ENCODE results near the gene GPATCH8.
A peak's percentile ranks its signal among the peaks of the same experiment; 100 is the strongest.

Gene GPATCH8

GRCh38 chr17:44355642-44356099 is 147.5 kb downstream of the GPATCH8 start:
- H3K9me3 Mint-ChIP-seq (ENCODE audit: low read depth): no peaks in the 10 kb centered on the region
- no peak overlapping the region for H3K4me3 Mint-ChIP-seq
- H3K36me3 Mint-ChIP-seq: no peaks in the 10 kb centered on the region
- H3K27ac Mint-ChIP-seq: no peak overlapping the region
- H3K27me3 Mint-ChIP-seq: no peaks in the 10 kb centered on the region
- peaks cover 8% of the 10 kb centered on the region for H3K4me1 Mint-ChIP-seq (ENCODE audit: low read depth)

DNA sequence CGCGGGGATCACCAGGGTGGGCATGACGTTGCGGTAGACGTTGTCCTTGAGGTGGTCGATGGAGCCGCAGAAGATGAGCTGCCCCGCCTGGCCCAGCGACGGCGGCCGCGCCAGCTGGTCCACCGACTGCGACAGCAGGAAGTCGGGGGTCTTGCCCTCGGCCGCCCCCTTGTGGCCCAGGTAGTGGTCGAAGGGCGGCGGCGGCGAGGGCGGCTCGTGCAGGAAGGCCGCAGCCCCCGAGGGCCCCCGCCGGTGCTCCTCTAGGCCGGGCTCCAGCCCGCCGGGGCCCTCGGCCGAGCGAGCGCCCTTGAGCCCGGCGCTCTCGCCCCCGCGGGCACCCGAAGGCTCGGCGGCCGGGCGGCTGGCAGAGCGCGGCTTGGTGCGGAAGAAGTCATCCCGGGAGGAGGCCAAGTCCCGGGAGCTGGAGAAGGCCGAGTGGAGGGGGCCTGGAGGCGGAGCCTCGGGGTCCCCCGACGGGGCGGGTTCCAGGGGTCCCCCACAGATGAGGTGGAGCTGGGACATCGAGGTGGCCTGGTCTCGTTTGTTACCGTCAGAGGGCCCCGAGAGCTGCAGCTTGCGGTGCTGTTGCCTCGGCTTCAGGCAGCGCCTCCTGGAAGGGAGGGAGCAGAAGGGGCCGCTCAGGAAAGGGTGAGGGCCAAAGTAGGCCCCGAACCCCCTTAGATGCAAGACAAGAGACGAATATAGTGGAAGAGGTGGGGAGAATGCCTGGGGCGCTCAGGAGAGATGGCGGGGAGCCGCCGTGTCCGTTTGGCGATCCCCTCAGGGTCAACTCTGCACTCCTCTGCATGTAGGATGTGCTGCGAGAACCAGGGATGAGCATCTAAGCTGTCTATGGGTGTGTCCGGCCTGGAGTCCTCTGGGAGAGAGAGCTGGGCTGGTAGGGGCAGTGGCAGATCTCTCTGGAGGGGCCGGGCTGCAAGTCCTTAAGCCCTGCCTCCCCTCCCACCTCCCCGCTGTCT is 148.3 kb downstream of the GPATCH8 start:
- H3K4me1 Mint-ChIP-seq (ENCODE audit: low read depth): peaks cover 9% of the 10 kb centered on the region
- H3K9me3 Mint-ChIP-seq (ENCODE audit: low read depth): no peaks in the 10 kb centered on the region
- H3K27me3 Mint-ChIP-seq: no peaks in the 10 kb centered on the region
- H3K4me3 Mint-ChIP-seq: peak overlapping the region; percentile 42
- no peak overlapping the region for H3K27ac Mint-ChIP-seq
- H3K36me3 Mint-ChIP-seq: no peaks in the 10 kb centered on the region

DNA sequence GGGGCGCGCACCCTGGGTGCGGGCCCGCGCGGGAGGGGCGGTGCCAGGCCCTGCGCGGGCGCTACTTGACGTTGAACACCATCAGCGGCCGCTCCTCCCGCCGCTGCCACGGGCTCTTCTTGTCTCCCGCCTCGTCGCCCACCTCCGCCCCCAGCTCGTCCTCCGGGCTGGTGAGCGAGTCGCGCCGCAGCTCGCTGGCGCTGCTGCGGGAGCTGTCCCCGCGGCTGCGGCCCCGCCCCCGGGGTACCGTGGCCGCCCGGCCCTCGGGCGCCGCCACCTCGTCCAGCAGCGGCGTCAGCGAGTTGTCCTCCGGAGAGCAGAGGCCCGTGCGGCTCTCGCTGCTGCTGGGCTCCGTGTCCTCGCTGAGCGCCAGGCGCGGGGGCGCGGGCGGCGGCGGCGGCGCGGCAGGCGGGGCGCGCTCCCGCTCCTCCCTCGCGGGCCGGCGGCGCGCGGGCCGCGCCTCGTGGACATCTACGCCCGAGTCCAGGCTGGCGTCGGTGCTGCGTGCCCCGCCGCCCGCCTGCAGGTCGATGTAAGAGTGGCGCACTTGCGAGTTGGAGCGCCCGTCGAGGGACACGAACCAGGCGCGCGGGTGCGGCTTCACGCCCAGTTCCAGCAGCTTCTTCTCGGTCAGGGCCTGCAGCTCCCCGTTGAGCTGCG is 149.4 kb downstream of the GPATCH8 start:
- Mint-ChIP-seq H3K27ac (no peak overlapping the region), H3K9me3 (ENCODE audit: low read depth) (no peaks in the 10 kb centered on the region), H3K4me1 (ENCODE audit: low read depth) (peaks cover 3% of the 10 kb centered on the region), H3K4me3 (peak overlapping the region; percentile 73), H3K27me3 (no peaks in the 10 kb centered on the region), H3K36me3 (no peaks in the 10 kb centered on the region)

GRCh38 chr17:44352828-44353671 is 150.2 kb downstream of the GPATCH8 start:
- Mint-ChIP-seq H3K36me3 (no peaks in the 10 kb centered on the region), H3K4me1 (ENCODE audit: low read depth) (peaks cover 2% of the 10 kb centered on the region), H3K4me3 (peak overlapping the region; percentile 68), H3K27me3 (no peaks in the 10 kb centered on the region), H3K9me3 (ENCODE audit: low read depth) (no peaks in the 10 kb centered on the region), H3K27ac (no peak overlapping the region)

DNA sequence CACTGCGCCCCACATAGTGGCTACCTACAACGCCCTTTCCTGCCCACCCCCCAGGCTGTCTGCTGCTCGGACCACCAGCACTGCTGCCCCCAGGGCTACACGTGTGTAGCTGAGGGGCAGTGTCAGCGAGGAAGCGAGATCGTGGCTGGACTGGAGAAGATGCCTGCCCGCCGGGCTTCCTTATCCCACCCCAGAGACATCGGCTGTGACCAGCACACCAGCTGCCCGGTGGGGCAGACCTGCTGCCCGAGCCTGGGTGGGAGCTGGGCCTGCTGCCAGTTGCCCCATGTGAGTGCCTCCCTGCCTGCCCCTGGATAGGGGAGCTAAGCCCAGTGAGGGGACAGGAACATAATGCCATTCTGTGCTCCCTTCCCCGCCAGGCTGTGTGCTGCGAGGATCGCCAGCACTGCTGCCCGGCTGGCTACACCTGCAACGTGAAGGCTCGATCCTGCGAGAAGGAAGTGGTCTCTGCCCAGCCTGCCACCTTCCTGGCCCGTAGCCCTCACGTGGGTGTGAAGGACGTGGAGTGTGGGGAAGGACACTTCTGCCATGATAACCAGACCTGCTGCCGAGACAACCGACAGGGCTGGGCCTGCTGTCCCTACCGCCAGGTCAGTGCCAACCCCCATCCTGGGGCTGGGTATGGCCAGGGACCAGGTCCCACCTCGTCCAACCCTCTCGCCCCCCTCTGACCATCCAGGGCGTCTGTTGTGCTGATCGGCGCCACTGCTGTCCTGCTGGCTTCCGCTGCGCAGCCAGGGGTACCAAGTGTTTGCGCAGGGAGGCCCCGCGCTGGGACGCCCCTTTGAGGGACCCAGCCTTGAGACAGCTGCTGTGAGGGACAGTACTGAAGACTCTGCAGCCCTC is 151.0 kb downstream of the GPATCH8 start:
- no peaks in the 10 kb centered on the region for H3K9me3 Mint-ChIP-seq (ENCODE audit: low read depth)
- H3K4me1 Mint-ChIP-seq (ENCODE audit: low read depth): peaks cover 2% of the 10 kb centered on the region
- H3K27ac Mint-ChIP-seq: no peak overlapping the region

DNA sequence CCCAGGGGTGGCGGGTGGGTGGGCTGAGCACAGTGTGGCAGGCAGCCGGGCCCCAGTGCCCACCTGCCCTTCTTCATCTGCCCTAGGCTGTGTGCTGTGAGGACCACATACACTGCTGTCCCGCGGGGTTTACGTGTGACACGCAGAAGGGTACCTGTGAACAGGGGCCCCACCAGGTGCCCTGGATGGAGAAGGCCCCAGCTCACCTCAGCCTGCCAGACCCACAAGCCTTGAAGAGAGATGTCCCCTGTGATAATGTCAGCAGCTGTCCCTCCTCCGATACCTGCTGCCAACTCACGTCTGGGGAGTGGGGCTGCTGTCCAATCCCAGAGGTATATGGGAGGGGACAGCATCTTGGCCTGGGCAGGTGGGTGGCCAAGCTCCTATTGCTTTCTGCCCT is 151.7 kb downstream of the GPATCH8 start:
- peaks cover 2% of the 10 kb centered on the region for H3K4me1 Mint-ChIP-seq (ENCODE audit: low read depth)

More for the DNA sequence above, 151.0 kb downstream of the GPATCH8 start:
- no peaks in the 10 kb centered on the region for H3K27me3 Mint-ChIP-seq
- no peaks in the 10 kb centered on the region for H3K36me3 Mint-ChIP-seq
- peak overlapping the region; percentile 68 for H3K4me3 Mint-ChIP-seq

GRCh38 chr17:44350733-44351226 is 152.4 kb downstream of the GPATCH8 start:
- H3K27ac Mint-ChIP-seq: no peak overlapping the region

More for the DNA sequence above, 151.7 kb downstream of the GPATCH8 start:
- no peak overlapping the region for H3K27ac Mint-ChIP-seq
- H3K9me3 Mint-ChIP-seq (ENCODE audit: low read depth): no peaks in the 10 kb centered on the region
- no peaks in the 10 kb centered on the region for H3K36me3 Mint-ChIP-seq
- no peaks in the 10 kb centered on the region for H3K27me3 Mint-ChIP-seq
- H3K4me3 Mint-ChIP-seq: no peak overlapping the region

DNA sequence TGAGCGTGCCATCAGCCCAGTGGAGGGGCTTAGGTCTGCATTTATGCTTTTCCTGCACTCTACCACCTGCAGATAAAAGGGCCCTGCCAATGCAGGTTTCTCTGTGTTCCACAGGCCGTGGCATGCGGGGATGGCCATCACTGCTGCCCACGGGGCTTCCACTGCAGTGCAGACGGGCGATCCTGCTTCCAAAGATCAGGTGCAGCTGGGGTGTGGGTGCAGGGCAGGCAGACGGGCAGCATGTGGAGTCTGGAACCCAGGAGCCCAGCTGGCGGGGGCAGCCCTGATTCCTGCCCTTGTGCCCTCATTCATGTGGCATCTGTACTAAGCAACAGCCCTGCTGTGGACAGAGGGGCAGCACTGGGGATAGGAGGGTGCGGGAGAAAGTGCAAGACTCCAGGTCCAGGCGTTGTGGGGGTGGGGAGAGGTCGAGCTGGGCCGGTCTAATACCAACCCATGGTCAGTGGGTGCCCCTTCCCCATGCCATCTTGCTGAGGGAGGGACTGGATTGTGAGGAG is 153.6 kb downstream of the GPATCH8 start:
- no peaks in the 10 kb centered on the region for H3K36me3 Mint-ChIP-seq
- peaks cover 14% of the 10 kb centered on the region for H3K4me1 Mint-ChIP-seq (ENCODE audit: low read depth)
- no peak overlapping the region for H3K4me3 Mint-ChIP-seq
- no peaks in the 10 kb centered on the region for H3K9me3 Mint-ChIP-seq (ENCODE audit: low read depth)
- H3K27ac Mint-ChIP-seq: no peak overlapping the region
- H3K27me3 Mint-ChIP-seq: no peaks in the 10 kb centered on the region

More at GRCh38 chr17:44350733-44351226, 152.4 kb downstream of the GPATCH8 start:
- Mint-ChIP-seq H3K36me3 (no peaks in the 10 kb centered on the region), H3K4me3 (no peak overlapping the region), H3K27me3 (no peaks in the 10 kb centered on the region), H3K9me3 (ENCODE audit: low read depth) (no peaks in the 10 kb centered on the region), H3K4me1 (ENCODE audit: low read depth) (peaks cover 7% of the 10 kb centered on the region)

DNA sequence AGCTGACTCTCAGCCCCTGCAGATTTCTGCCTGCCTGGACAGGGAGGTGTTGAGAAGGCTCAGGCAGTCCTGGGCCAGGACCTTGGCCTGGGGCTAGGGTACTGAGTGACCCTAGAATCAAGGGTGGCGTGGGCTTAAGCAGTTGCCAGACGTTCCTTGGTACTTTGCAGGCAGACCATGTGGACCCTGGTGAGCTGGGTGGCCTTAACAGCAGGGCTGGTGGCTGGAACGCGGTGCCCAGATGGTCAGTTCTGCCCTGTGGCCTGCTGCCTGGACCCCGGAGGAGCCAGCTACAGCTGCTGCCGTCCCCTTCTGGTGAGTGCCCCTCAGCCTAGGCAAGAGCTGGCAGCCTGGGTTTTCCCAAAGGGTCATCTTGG is 154.2 kb downstream of the GPATCH8 start:
- peaks cover 14% of the 10 kb centered on the region for H3K4me1 Mint-ChIP-seq (ENCODE audit: low read depth)
- peak overlapping the region; percentile 23 for H3K27ac Mint-ChIP-seq
- H3K36me3 Mint-ChIP-seq: no peaks in the 10 kb centered on the region
- H3K9me3 Mint-ChIP-seq (ENCODE audit: low read depth): no peaks in the 10 kb centered on the region
- no peaks in the 10 kb centered on the region for H3K27me3 Mint-ChIP-seq
- no peak overlapping the region for H3K4me3 Mint-ChIP-seq

- peaks cover 14% of the 10 kb centered on the region for H3K4me1 Mint-ChIP-seq (ENCODE audit: low read depth)
- H3K4me3 Mint-ChIP-seq: no peak overlapping the region
- no peaks in the 10 kb centered on the region for H3K9me3 Mint-ChIP-seq (ENCODE audit: low read depth)
- H3K27me3 Mint-ChIP-seq: no peaks in the 10 kb centered on the region
- peak overlapping the region; percentile 23 for H3K27ac Mint-ChIP-seq
- no peaks in the 10 kb centered on the region for H3K36me3 Mint-ChIP-seq
Observed at GRCh38 chr17:44348234-44348987, 154.8 kb downstream of the GPATCH8 start.

Data from activated naive CD8-positive, alpha-beta T cell (primary cell).